Nephron progenitor cell (in vitro differentiated cells): Measurements from ENCODE around the gene CHIT1.
"Not testable (repeated sequence)": the region's sequence is repeated elsewhere in the genome, so short reads cannot be mapped to it uniquely, and the experiment has no call there.

Experiments
- DNase-seq: peaks from one replicate; pipeline ENCODE4 v3.0.0; 2021
- H3K27ac Mint-ChIP-seq: 2 replicates; pipeline ENCODE4 v1.8.0; 2021; ENCODE audit warnings: mild to moderate bottlenecking, moderate library complexity, mixed read lengths
- H3K27me3 Mint-ChIP-seq: 2 replicates; pipeline ENCODE4 v1.8.0; 2021; ENCODE audit warnings: mild to moderate bottlenecking, low read depth, mixed read lengths; ENCODE audit not compliant: poor library complexity
- H3K36me3 Mint-ChIP-seq: 2 replicates; pipeline ENCODE4 v1.8.0; 2021; ENCODE audit warnings: low read depth, mixed read lengths
- H3K4me1 Mint-ChIP-seq: 2 replicates; pipeline ENCODE4 v1.8.0; 2021; ENCODE audit warnings: mixed read lengths
- H3K4me3 Mint-ChIP-seq: 2 replicates; pipeline ENCODE4 v1.8.0; 2021; ENCODE audit warnings: mild to moderate bottlenecking, moderate library complexity, mixed read lengths
- H3K9me3 Mint-ChIP-seq: 2 replicates; pipeline ENCODE4 v1.8.0; 2021; ENCODE audit warnings: mild to moderate bottlenecking, moderate library complexity, mixed read lengths
- TF ChIP-seq, protein P1 (sequence below): fragments of 200-600 bp; sonication (generic); IDR thresholded peaks from 2 replicates; pipeline ENCODE4 v1.5.0; 2021; ENCODE audit warnings: antibody characterized with exemption

Gene CHIT1

DNA sequence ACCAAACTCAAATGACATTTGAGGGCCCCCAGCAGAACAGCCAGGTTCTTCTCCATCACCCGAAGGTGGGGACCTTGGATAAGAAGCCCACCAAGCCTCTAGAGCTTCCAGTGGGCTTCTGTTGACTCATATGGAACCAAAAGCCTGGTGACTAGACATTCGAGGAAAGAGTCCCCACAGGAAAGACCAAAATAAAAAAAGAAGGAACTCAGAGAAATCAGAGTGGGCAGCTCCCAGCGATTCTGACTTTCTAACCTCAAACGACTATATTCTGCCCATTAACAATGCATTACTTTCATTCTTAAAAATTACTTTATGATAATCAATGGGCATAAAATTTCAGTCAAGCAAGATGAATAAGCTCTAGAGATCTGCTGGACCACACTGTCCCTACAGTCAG is 9.6 kb upstream of the CHIT1 start:
- peaks cover 30% of the 10 kb centered on the region for H3K27me3 Mint-ChIP-seq
- H3K36me3 Mint-ChIP-seq = peaks cover 12% of the 10 kb centered on the region
- H3K9me3 Mint-ChIP-seq = peaks cover 43% of the 10 kb centered on the region
- no peak for DNase-seq
- no peaks in the 10 kb centered on the region for H3K4me1 Mint-ChIP-seq
- TF ChIP-seq, protein P1, sequence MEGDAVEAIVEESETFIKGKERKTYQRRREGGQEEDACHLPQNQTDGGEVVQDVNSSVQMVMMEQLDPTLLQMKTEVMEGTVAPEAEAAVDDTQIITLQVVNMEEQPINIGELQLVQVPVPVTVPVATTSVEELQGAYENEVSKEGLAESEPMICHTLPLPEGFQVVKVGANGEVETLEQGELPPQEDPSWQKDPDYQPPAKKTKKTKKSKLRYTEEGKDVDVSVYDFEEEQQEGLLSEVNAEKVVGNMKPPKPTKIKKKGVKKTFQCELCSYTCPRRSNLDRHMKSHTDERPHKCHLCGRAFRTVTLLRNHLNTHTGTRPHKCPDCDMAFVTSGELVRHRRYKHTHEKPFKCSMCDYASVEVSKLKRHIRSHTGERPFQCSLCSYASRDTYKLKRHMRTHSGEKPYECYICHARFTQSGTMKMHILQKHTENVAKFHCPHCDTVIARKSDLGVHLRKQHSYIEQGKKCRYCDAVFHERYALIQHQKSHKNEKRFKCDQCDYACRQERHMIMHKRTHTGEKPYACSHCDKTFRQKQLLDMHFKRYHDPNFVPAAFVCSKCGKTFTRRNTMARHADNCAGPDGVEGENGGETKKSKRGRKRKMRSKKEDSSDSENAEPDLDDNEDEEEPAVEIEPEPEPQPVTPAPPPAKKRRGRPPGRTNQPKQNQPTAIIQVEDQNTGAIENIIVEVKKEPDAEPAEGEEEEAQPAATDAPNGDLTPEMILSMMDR = no peak
- H3K27ac Mint-ChIP-seq = no peak overlapping the region
- H3K4me3 Mint-ChIP-seq = no peak overlapping the region

DNA sequence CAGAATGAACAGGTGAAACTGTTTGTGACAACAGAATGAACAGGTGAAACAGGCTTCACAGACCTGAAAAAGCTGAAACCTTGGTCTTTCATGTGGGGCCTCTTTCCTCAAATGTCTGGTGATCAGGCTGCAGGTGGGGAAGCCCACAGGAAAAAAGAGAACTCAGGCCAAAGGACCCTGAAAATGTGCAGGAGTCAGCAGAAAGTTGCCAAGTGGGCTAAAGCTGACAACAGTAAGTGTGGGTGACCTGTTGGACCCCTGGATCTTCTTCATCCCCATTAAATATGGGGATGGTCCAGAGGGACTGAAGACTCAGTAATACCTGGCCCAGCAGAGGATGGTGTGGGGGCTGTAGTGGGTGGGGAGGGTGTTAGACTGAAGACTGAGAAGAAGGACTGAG is 9.1 kb upstream of the CHIT1 start:
- H3K27ac Mint-ChIP-seq = no peak overlapping the region
- DNase-seq = no peak
- H3K4me3 Mint-ChIP-seq = no peak overlapping the region
- peaks cover 30% of the 10 kb centered on the region for H3K27me3 Mint-ChIP-seq
- TF ChIP-seq, protein P1 = no peak
- H3K9me3 Mint-ChIP-seq = peaks cover 46% of the 10 kb centered on the region
- no peaks in the 10 kb centered on the region for H3K4me1 Mint-ChIP-seq
- H3K36me3 Mint-ChIP-seq = peaks cover 12% of the 10 kb centered on the region

DNA sequence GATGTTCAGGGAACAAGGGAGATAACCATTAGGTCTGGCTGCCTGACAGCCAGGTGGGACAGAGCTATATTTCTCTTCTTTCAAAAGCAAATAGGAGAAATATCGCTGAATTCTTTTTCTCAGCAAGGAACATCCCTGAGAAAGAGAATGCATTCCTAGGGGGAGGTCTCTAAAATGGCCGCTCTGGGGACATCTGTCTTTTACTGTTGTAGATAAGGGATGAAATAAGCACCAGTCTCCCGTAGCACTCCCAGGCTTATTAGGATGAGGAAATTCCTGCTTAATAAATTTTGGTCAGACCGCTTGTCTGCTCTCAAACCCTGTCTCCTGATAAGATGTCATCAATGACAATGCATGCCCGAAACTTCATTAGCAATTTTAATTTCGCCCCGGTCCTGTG is 5.4 kb upstream of the CHIT1 start:
- peaks cover 41% of the 10 kb centered on the region for H3K9me3 Mint-ChIP-seq
- H3K27me3 Mint-ChIP-seq = peaks cover 48% of the 10 kb centered on the region
- not testable (repeated sequence) for H3K27ac Mint-ChIP-seq, H3K4me1 Mint-ChIP-seq, H3K4me3 Mint-ChIP-seq, DNase-seq
- H3K36me3 Mint-ChIP-seq = peaks cover 12% of the 10 kb centered on the region

DNA sequence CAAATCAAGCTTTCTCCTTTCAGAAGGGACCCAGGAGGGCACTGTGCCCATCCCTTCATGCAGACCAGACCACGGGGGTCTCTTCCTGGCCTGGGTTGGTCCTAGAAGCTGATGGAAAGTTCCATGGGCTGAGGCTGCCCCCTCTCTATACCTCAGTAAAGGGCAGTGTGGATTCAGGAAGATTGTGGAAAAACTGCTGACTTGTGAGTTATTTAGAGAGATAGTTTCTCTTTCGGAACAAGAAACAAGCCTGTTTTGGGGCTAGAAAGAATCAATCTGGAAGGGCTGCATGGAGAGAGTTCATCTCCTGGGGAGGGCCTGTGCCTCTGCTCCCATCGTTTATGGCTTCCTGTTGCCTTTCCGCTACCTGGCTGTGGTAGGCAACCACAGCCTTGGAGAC is 803 bp downstream of the CHIT1 start:
- Mint-ChIP-seq H3K9me3 (peaks cover 5% of the 10 kb centered on the region), H3K4me3 (no peak overlapping the region), H3K36me3 (no peaks in the 10 kb centered on the region), H3K27ac (no peak overlapping the region), H3K27me3 (peaks cover 58% of the 10 kb centered on the region), H3K4me1 (no peaks in the 10 kb centered on the region)
- DNase-seq = no peak
- TF ChIP-seq, protein P1 = no peak

DNA sequence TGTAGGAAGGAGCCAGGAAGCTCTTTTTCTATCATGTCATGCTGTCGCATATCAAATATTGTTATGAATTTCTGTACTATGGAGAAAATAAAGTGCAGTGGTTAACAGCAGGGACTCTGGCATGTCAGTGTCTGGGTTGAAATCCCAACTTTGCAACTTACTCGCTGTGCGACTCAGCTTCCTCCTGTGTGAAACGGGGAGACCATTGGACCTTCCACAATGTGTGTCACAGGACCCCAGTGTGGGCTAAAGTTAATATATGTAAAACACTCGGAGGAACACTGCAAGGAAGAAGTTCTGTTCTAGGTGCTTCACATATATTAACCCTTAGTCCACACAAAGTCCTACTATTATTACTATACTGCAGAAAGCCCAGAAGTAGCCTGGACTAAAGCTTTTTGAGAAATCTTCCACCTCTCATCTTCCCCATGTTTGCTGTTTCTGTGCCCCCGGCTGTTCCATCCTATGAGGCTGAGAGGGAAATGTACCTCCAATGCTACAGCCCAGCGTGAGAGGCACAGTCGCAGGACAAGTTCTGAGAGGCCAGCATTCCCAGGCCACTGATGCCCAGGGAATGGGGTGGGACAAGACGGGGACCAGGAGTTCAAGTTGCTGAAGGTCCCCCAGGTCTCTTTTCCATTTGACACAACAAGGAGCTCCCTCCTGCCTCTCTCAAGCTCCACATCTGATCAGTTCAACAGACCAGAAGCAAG is 1.9 kb downstream of the CHIT1 start:
- Mint-ChIP-seq H3K4me3 (no peak overlapping the region), H3K9me3 (no peaks in the 10 kb centered on the region), H3K36me3 (no peaks in the 10 kb centered on the region), H3K27ac (no peak overlapping the region), H3K27me3 (peaks cover 56% of the 10 kb centered on the region), H3K4me1 (no peaks in the 10 kb centered on the region)
- no peak for DNase-seq
- TF ChIP-seq, protein P1 = no peak

DNA sequence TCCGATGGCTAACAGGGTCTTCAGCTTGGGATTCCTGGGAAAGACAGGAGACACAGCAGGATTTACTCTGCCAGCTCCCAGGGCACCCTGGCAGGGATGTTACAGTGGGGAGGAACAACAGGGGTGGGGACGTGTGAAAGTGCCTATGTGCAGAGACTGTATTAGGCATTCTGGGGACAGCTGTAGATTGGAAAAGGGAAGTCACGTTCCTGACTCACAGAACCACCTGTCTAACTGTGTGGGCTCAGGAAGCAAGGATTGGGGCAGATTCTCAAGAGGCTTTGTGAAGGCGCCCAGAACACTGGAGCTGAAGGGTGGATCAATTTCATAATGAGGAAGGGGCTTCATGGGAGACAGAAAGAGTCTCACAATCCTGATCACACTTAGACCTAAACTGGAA is 4.4 kb downstream of the CHIT1 start:
- TF ChIP-seq, protein P1 = no peak
- peaks cover 43% of the 10 kb centered on the region for H3K27me3 Mint-ChIP-seq
- DNase-seq = no peak

More for the DNA sequence above, 4.4 kb downstream of the CHIT1 start:
- Mint-ChIP-seq H3K4me3 (no peak overlapping the region), H3K9me3 (no peaks in the 10 kb centered on the region), H3K27ac (no peak overlapping the region), H3K4me1 (no peaks in the 10 kb centered on the region), H3K36me3 (no peaks in the 10 kb centered on the region)
